HG02938 (cell line): ENCODE results near the gene CLEC4G.
"Not testable (repeated sequence)": the region's sequence is repeated elsewhere in the genome, so short reads cannot be mapped to it uniquely, and the experiment has no call there.

Source experiments
- ATAC-seq: cut with Tn5 transposase; IDR thresholded peaks from one replicate; pipeline ENCODE4 v1.9.1; 2021; ENCODE audit warnings: mild to moderate bottlenecking, moderate library complexity; ENCODE audit not compliant: unreplicated experiment

The CLEC4G gene

GRCh38 chr19:7746903-7747884, 15.3 kb upstream of the CLEC4G start, which contains the start of gene CD209:
TSS of gene CD209 (minus strand) at chr19:7747534. CDS start at chr19:7747511, 23 bp downstream.
- no peak for ATAC-seq

- not testable (repeated sequence) for ATAC-seq
These were observed 14.4 kb upstream of the CLEC4G start for GRCh38 chr19:7746306-7746705.

GRCh38 chr19:7744871-7745650, 13.2 kb upstream of the CLEC4G start:
- no peak for ATAC-seq

GRCh38 chr19:7744199-7744786, 12.4 kb upstream of the CLEC4G start:
- ATAC-seq: no peak

GRCh38 chr19:7743425-7743841, 11.5 kb upstream of the CLEC4G start:
- ATAC-seq: no peak

- no peak for ATAC-seq
These were observed 11.1 kb upstream of the CLEC4G start for GRCh38 chr19:7742991-7743390.

GRCh38 chr19:7742575-7742974, 10.7 kb upstream of the CLEC4G start:
- no peak for ATAC-seq

GRCh38 chr19:7740682-7741054, 8.8 kb upstream of the CLEC4G start:
- no peak for ATAC-seq

- ATAC-seq: no peak
These were observed 8.1 kb upstream of the CLEC4G start for GRCh38 chr19:7739801-7740681.

GRCh38 chr19:7739211-7739755, 7.4 kb upstream of the CLEC4G start:
- ATAC-seq: no peak

- ATAC-seq: no peak
These were observed 6.1 kb upstream of the CLEC4G start for GRCh38 chr19:7738023-7738422.

- ATAC-seq: no peak
These were observed 5.3 kb upstream of the CLEC4G start for GRCh38 chr19:7737215-7737614.

- no peak for ATAC-seq
These were observed 4.2 kb upstream of the CLEC4G start for GRCh38 chr19:7736148-7736547.

- no peak for ATAC-seq
These were observed 2.6 kb upstream of the CLEC4G start for GRCh38 chr19:7734220-7735203.

GRCh38 chr19:7733376-7733775, 1.5 kb upstream of the CLEC4G start:
- ATAC-seq: no peak

- no peak for ATAC-seq
These were observed 295 bp downstream of the CLEC4G start for GRCh38 chr19:7731615-7732014.

GRCh38 chr19:7731218-7731595, 703 bp downstream of the CLEC4G start:
- no peak for ATAC-seq

GRCh38 chr19:7730286-7731217, 1.4 kb downstream of the CLEC4G start:
- ATAC-seq: no peak
